GM19395 (cell line): ENCODE results near the gene PTOV1.
"Not testable (repeated sequence)": the region's sequence is repeated elsewhere in the genome, so short reads cannot be mapped to it uniquely, and the experiment has no call there.

Source experiments
- ATAC-seq: cut with Tn5 transposase; IDR thresholded peaks from one replicate; pipeline ENCODE4 v1.9.1; 2021; ENCODE audit warnings: mild to moderate bottlenecking, moderate library complexity; ENCODE audit not compliant: unreplicated experiment

The PTOV1 gene

DNA sequence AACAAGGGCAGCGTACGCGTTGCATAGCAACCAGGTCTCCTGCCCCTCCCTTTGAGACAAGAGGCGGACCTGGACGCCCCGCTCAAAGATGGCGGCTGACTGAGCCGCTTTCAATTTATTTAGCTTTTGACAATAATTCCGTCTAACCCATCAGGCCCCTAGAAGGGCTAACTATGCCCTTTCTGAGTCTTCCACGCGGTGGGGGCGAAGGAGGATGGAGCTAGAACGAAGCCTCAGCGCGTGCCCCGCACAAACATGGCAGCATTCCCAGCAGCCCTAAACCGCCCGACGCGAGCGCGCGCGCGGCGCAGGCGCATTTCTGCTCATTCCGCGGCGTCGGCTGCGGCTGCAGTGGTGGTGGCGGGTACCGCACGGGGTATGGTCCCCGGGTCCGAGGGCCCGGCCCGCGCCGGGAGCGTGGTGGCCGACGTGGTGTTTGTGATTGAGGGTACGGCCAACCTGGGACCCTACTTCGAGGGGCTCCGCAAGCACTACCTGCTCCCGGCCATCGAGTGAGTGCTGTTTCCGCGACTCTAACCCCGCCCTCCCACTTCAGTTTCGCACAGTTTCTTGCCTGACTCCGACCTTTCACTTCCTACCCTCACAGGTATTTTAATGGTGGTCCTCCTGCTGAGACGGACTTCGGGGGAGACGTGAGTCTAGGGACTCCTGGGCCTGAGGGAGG, 32.9 kb upstream of the PTOV1 start, which contains the start of gene MED25:
TSS of gene MED25 (plus strand) at position 326 of the 685 bp plus-strand sequence. CDS start at position 379, 53 bp downstream.
- ATAC-seq: peak; percentile 69

DNA sequence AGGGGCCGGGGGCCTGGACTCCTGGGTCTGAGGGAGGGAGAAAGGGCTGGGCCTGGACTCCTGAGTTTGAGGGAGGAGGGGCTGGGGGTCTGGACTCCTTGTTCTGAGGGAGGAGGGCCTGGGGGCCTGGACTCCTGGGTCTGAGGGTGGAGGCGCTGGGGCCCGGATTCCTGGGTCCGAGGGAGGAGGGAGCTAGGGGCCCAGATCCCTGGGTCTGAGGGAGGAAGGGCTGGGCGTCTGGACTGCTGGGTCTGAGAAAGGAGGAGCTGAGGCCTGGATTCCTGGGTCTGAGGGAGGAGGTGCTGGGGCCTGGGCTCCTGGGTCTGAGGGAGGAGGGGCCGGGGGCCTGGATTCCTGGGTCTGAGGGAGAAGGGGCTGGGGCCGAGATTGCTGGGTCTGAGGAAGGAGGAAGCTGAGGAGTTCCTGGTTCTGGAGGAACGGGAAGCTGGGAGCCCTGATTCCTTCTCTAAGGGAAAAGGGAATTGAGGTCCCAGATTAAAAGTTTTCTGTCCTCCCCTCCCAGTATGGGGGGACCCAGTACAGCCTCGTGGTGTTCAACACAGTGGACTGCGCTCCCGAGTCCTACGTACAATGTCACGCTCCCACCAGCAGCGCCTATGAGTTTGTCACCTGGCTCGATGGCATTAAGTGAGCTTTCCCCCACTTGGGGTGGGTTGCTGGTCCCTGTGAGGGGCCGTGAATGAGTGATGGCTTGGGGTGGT, 32.1 kb upstream of the PTOV1 start:
- ATAC-seq: no peak

DNA sequence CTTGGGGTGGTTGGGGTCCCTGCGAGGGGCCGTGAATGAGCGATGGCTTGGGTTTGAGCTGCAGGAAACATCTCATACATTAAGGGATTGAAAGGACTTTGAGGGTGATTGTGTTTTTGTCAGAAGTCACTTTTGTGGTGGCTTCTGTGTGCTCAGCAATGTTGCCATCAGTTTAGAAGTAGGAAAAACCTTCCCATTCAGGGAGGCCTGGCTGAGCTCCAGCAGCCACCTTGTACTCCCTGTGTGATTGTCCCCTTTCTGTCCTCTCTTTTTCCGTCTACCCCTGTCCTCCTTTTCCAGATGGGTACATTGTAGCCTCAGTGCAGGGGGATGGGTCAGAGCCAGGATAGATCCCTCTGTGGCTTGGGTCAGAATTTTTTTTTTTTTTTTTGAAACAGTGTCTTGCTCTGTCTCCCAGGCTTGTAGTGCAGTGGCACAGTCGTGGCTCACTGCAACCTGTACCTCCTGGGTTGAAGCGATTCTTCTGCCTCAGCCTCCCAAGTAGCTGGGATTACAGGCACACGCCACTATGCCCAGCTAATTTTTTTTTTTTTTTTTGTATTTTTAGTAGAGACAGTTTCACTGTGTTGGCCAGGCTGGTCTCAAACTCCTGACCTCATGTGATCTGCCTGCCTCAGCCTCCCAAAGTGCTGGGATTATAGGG, 31.4 kb upstream of the PTOV1 start:
- not testable (repeated sequence) for ATAC-seq

DNA sequence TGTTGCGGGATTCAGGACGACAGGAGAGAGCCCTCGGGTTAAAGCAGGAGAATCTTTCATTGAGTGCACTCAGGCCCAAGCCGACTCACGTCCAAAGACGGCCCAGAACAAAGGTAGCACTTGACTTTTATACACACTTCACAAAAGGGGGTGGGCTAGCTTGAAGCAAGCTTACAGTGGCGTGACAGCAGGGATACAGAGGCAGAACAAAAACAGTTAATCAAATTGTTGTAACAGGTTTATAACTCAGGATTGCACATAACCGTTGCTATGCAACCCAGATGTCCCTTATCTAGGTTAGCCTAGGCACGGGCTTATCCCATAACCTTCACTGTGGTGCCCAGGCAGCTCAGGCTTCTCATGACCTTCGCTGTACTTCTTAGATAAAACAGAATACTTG, 30.8 kb upstream of the PTOV1 start:
- no peak for ATAC-seq

DNA sequence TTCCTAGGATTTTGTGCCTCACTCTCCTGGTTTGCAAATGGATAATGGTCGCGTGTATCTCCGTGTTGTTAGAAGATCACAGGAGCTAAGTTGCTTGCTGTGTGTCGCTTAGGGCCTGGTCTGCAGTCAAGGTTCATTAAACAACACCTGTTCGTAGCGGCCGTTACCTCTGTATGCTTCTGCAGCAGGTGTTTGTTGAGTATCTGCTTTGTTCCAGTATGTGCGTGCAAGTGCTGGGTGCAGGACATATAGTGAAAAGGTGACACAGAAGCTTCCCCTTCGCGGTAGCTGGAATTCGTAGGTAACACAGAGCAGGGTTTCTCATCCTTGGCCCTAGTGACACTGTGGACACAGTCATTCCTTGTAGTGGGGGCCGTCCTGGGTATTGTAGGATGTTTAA, 27.5 kb upstream of the PTOV1 start:
- no peak for ATAC-seq

DNA sequence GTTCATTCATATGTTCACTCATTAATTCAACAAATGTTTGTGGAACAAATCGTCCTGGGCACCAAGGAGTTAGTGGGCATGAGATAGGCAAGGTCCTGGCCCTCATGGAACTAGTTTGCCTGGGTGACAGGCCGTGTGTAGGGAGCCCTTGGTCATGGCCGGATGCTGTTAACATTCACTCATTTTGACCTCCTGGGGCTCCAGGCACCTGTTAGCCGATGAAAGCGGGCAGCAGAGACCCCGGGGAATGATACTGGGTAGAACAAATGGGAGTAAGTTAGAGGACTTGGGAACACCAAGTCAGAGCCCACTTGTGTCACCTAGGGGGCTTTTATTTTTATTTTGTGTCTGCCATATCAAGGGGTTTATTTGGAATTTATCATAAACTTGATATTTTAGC, 26.3 kb upstream of the PTOV1 start:
- no peak for ATAC-seq

DNA sequence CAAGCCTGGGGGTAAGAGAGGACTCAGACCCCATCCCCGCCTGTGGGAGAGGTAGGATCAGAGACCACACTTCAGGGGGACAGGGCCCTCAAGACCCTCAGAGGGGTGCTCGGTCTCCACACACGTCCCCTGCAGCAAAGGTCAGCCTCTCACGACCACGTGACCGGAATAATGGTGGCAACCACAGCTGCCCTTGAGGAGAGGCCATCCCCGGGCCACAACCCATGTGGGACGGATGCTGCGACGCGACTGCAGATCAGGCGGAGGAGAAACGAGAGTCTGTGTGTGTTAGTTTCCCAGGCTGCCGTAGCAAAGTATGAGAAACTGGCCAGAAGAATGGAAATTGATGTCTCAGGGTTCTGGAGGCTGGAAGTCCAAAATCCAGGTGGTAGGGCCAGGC, 23.9 kb upstream of the PTOV1 start:
- no peak for ATAC-seq

DNA sequence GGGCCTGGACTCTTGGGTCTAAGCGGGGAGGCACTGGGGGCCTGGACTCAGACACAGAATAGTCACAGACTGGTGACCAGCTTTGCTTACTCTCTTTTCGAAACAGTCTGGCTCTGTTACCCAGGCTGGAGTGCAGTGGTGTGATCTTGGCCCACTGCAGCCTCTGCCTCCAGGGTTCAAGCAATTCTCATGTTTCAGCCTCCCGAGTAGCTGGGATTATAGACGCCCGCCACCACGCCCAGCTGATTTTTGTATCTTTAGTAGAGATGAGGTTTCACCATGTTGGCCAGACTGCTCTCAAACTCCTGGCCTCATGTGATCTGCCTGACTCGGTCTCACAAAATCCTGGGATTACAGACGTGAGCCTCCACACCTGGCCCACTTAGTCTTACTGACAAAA, 21.8 kb upstream of the PTOV1 start:
- no peak for ATAC-seq

DNA sequence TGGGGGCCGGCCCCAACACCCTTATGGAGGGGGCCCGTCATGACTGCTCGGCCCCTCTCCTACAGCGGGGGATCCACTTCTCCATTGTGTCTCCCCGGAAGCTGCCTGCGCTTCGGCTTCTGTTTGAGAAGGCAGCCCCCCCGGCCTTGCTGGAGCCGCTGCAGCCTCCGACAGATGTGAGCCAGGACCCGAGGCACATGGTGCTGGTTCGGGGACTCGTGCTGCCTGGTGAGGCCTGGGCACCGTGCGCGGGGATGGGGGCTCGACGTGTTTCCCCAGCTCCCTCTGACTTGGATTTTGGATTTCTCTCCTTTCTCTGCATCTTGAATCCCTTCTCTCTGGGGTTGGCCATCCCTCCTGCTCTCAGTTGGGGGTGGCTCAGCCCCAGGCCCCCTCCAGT, 21.2 kb upstream of the PTOV1 start:
- no peak for ATAC-seq

DNA sequence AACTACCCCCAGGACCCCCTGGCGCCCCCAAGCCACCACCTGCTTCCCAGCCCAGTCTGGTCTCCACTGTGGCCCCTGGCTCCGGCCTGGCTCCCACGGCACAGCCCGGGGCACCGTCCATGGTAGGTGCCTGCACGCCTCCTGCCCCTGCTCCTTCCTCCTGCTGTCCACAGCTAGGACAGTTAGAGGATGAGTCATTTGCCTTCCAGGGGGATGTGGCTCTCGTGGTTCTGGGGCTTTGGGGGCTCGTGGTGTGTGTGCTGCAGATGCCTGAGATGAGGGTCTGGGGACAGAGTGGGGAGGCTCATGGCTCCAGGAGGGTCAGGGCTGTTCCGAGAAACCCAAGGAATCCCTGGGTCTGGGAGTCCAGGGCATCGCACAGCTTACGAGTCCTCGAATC, 20.2 kb upstream of the PTOV1 start:
- ATAC-seq: no peak

DNA sequence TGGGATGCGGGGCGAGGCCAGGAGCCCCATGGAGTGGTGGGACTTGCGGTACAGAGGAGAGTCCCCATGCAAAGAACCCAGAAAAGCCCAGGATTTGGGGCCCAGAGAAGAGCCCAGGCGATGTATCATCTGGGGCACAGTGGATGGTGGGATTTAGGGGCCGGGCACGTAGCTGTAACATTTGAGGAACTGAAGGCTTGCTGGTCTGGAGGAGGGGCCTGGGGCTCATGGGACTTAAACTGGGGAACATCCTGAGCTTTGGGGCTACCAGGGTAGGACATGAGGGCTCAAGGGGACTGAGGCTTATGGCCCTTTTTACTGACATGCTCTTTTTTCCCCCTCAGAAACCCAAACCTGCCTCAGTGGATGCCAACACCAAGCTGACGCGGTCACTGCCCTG, 19.4 kb upstream of the PTOV1 start:
- no peak for ATAC-seq

DNA sequence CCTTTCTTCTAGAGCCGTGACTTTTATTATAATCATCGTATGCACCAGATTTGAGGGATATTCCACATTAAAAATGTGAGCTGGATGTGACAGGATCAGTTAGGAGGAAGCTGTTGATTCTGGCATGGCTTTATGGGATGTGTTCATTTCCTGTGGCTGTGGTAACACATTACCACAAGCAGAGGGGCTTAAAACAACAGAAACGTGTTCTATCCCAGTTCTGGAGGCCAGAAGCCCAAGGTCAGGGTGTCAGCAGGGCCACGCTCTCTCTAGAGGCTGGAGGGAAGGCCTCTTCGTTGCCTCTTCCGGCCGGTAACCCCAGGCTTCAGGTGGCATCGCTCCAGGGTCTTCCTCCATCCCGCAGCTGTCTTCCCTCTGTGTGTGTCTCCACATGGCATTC, 18.4 kb upstream of the PTOV1 start:
- no peak for ATAC-seq

DNA sequence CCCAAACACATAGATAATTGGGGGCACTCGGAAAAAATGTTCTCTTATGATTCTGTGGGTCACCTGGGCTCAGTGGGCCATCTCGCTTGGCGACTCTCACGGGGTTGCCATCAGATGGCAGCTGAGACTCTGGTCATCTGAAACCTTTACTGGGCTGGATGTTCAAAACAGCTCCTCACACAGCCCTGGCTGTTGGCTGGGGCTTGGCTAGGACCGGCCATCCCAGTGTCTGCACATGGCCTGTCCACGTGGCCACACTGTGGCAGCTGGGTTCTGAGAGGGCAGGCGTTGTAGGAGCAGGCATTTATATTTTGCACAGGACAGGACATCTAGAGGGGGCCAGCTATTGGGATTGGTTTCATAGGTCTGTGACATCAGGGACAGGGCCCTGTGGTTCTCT, 17.4 kb upstream of the PTOV1 start:
- ATAC-seq: no peak

DNA sequence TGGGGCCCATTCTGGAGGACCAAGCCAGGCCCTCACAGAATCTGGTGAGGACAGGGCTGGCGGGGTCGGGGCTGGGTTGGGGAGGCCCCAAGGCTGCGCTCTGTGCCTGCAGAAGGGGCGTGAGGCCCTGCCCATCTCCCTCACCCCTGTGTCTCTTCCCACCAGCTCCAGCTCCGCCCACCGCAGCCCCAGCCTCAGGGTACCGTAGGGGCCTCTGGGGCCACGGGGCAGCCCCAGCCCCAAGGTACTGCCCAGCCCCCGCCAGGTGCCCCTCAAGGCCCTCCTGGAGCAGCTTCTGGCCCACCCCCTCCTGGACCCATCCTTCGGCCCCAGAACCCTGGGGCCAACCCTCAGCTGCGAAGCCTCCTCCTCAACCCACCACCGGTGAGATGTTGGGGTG, 15.4 kb upstream of the PTOV1 start:
- no peak for ATAC-seq

DNA sequence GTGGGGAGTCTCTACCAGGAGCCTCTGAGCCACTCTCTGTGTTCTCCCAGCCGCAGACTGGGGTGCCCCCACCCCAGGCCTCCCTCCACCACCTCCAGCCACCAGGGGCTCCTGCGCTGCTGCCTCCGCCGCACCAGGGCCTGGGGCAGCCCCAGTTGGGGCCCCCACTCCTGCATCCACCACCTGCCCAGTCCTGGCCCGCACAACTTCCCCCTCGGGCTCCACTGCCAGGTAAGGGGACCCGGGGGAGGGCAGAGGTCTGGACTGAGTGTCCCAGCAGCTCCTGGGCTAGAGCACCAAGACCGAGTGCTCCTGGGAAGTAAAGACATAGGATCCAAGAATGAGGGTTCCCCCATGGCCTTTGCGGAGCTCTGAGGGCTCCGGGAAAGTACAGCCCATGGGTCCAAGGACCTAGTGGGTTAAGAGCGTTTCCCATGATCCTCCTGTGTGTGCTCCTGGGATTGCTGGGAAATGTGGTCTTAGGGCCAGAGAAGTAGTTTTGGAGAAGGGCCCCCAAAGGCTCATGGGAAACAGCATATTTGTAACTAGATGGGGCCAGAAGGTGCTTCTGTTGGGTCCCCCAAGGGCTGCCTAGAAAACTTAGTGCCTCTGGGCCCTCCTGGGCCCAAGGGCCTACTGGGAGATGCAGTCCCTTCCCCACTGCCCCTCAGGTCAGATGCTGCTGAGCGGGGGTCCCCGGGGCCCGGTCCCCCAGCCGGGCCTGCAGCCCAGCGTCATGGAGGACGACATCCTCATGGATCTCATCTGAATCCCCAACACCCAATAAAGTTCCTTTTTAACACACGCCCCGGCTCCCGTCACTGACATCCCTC, 14.6 kb upstream of the PTOV1 start:
- no peak for ATAC-seq

DNA sequence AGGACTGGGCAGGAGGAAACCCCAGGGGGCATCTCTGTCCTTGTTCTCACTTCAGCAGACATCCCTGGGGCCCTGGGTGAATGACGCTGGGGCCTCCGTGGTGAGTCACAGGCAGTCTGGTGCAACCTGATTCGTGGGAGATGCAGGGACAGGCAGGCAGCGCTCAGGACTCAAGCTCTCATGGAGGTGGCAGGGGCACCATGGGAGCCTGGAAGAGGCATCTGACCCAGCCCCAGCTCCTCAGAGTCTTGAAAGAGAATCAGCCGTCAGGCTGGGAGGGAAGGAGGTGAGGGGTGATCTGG, 14.0 kb upstream of the PTOV1 start:
- ATAC-seq: no peak

DNA sequence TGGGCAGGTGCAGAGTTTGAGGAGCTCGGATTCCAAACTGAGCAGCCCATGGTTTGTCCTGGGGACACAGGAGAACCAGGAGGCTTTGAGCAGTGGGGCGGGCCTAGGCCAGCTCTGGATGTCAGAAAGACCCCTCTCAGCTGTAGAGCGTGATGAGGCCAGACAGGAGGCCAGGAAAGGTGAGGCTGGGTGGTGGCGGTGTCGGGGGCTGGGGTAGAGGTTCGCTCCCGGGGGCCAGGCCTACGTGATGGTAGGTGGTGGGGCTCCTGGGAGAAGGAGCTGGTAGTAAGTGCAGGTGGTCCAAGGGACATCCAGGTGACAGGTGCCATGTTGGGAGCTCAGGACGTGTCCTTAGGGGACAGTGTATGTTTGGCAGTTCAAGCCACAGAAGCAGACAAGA, 13.5 kb upstream of the PTOV1 start:
- no peak for ATAC-seq

DNA sequence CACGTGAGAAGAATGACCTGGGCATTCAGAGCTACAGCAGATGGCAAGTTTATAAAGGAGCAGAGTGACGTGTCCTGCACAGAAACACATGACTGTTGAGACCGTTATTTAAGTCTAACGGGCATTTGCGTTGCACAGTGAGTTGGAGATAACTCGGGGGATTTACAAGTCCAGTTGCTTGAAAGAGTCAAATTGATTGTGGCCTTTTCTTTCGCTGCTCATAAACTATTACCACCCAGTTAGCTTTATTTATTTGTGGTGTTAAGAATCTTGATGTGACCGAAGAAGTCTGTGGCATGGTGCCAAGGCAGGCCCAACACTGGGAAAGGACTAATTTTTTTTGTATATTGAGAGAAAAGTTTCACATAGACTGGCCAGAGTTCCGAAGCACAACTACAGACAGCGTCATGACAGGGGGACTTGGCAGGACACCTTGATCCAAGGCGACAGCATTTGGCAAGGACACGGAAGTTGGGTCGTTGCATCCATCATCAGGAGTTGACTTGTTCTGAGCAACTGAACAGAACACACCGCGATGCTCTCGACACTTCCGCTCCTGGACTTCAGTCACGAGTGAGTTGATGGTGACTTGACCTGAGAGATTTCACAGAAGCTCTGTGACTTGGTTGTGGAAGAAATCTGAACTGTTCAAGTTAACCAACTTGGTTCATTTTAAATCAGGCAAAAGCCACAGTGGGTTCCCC, 11.9 kb upstream of the PTOV1 start:
- ATAC-seq: no peak

DNA sequence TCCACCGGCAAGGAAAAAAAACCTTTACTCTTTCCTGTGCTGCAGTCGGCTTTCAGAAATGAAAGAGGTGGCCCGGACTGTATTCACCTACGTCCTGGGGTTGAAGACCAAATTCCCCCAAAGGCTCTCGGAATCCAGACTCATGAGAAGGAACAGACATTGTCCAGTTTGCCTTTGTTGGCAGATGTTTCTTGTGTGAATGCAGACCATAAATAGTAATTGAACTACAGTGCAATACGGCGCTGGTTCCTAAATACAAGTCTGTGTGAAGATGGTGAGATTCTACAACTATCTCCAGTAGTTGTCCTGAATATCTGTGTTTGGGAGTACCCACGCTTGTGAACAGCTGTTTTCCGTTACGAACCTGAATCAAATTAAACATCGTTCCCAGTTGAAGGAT, 11.2 kb upstream of the PTOV1 start:
- ATAC-seq: no peak

DNA sequence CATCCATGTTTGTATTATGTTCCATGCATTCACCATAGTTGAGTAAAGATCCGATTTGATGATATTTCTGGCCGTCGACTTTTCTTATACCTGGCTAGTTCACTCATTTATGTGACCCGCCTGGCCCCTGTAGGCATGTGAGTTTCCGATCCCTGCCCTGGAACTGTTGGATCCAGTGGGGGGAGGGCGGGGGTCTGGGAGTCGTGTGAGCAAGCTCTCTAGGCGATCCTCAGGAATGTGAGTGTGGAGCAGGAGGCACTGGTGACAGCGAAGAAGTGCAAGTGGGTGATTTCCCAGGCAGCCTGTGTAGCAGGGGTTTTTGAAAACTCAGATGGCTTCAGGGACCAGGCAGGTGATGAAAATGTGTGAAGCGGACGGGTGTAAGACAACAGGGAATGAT, 10.6 kb upstream of the PTOV1 start:
- no peak for ATAC-seq

DNA sequence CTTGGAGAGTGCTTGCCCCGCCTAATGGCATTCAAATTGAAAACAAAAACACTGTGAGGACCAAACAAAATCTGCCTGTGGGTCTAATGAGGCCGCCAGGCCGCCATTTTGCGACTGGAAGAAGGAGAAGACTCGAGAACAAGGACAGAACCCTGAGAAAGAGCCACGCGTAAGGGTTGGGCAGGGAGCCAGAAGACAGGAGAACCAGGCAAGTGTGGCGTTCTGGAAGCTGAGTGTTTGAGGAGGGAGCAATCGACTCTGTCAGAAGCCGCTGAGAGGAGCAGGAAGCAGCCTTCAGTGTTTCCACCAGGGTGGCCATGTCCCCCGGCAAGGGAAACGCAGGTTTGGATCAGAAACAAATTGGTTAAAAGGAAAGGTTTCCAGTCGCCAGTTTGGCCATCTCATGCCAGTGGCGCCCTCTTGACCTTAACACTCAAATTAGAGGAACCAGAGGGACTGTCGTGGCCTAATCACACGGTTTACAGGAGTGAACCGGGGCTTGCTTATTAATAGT, 10.2 kb upstream of the PTOV1 start:
- no peak for ATAC-seq
